Measurements from ENCODE around the gene KRTAP5-6. TPM values are rescaled to one million over a fixed set of nuclear protein-coding genes. Genes with fewer than 3 reads are reported as not detected.

KRTAP5-6 gene
- total and polyA plus RNA-seq, 8 donors: not detected

DNA sequence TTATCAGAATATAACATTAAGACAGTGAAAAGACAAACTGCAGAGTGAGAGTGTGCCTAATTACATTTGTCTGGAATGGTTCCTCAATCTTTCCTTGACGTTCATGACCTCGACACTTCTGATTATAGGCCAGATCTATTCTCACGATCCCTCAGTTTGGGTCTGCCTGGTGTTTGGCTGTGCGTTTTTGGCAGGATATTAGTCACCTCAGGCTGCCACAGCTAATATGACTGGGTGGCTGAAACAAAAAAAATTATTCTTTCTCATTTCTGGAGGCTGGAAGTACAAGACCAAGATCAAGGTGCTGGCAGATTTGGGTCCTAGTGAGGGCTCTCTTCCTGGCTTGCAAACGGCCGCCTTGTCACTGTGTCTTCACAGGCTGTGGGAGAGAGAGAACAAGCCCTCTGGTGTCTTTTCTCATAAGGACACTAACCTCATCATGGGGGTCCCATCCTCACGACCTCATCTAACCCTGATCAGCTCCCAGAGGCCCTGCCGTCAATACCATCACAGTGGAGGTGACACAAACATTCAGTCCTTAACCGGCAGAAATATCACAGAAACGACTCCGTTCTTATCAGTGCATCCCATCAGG lies 30.2 kb downstream of the KRTAP5-6 start:
- ATAC-seq (peak in 1 of 4 donors; percentile 15), FAIRE-seq (no peak), DNase-seq (no peak)
- Histone ChIP-seq H3K27ac (no peak overlapping the region), H3K36me3 (no peaks in the 10 kb centered on the region), H3K9me3 (no peaks in the 10 kb centered on the region), H3K4me1 (no peaks in the 10 kb centered on the region), H3K4me3 (no peak overlapping the region), H3K27me3 (no peaks in the 10 kb centered on the region)
- intact Hi-C loops (cut with DNase I): no loop called here
- TF ChIP-seq, protein P1, sequence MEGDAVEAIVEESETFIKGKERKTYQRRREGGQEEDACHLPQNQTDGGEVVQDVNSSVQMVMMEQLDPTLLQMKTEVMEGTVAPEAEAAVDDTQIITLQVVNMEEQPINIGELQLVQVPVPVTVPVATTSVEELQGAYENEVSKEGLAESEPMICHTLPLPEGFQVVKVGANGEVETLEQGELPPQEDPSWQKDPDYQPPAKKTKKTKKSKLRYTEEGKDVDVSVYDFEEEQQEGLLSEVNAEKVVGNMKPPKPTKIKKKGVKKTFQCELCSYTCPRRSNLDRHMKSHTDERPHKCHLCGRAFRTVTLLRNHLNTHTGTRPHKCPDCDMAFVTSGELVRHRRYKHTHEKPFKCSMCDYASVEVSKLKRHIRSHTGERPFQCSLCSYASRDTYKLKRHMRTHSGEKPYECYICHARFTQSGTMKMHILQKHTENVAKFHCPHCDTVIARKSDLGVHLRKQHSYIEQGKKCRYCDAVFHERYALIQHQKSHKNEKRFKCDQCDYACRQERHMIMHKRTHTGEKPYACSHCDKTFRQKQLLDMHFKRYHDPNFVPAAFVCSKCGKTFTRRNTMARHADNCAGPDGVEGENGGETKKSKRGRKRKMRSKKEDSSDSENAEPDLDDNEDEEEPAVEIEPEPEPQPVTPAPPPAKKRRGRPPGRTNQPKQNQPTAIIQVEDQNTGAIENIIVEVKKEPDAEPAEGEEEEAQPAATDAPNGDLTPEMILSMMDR (IDR thresholded peaks at IDR 0.05): no peak
- WGBS, 2 donors: 33 to 45% methylated on average over 11 of the region's 11 CpGs

DNA sequence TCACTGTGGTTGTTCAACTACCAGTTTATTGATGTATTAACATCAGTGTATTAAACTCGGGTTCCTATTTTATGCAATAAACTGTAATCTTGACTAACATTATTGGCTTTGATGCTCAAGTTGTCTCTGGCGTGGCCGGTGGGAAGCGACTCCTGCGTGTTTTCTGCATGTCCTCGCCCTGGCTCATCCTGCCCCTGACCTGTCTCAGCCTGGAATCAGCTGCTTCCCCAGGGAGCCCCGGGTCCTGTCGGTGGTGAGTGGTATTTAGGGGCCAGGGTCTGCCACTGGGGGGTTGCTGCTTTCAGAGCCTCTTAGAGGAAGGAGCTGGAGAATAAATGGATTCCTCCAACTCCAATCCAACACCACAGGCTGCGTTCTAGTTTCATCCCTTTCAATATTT lies 30.9 kb downstream of the KRTAP5-6 start:
- no peak for DNase-seq

DNA sequence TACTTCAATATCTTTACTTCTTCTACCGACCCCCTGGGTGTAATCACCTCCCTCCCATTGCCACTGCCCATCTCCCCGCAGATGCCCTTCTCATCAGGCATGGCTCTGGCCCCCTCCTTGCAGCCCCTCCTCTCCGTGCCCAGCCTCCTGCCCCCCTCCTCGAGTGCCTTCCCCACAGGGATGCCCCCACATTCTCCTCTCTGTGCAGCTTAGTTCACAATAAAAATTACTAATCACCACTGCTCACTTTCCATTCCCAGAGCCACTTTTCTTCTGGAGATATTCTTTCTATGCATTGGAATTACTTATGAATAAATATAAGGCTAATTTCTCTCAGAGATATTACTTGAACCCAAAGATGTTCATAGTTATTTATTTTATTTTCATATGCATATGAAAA lies 31.3 kb downstream of the KRTAP5-6 start:
- ATAC-seq: no peak
- TF ChIP-seq, protein P1 (IDR thresholded peaks at IDR 0.05): no peak
- 44 to 51% methylated on average over 4 of the region's 4 CpGs for WGBS, 2 donors
- H3K27ac ChIP-seq: no peak overlapping the region
- H3K27me3 ChIP-seq: no peaks in the 10 kb centered on the region
- FAIRE-seq: no peak
- no peaks in the 10 kb centered on the region for H3K36me3 ChIP-seq
- intact Hi-C loops (cut with DNase I): no loop called here
- H3K9me3 ChIP-seq: no peaks in the 10 kb centered on the region
- DNase-seq: no peak
- no peaks in the 10 kb centered on the region for H3K4me1 ChIP-seq
- H3K4me3 ChIP-seq: no peak overlapping the region

More for the DNA sequence above, 30.9 kb downstream of the KRTAP5-6 start:
- no peaks in the 10 kb centered on the region for H3K9me3 ChIP-seq
- H3K4me3 ChIP-seq: no peak overlapping the region
- no peaks in the 10 kb centered on the region for H3K4me1 ChIP-seq
- ATAC-seq (no peak), FAIRE-seq (no peak)
- 61 to 79% methylated on average over 9 of the region's 9 CpGs for WGBS, 2 donors
- H3K27ac ChIP-seq: no peak overlapping the region
- no peaks in the 10 kb centered on the region for H3K27me3 ChIP-seq
- intact Hi-C loops (cut with DNase I): no loop called here
- TF ChIP-seq, protein P1 (IDR thresholded peaks at IDR 0.05): no peak
- no peaks in the 10 kb centered on the region for H3K36me3 ChIP-seq

DNA sequence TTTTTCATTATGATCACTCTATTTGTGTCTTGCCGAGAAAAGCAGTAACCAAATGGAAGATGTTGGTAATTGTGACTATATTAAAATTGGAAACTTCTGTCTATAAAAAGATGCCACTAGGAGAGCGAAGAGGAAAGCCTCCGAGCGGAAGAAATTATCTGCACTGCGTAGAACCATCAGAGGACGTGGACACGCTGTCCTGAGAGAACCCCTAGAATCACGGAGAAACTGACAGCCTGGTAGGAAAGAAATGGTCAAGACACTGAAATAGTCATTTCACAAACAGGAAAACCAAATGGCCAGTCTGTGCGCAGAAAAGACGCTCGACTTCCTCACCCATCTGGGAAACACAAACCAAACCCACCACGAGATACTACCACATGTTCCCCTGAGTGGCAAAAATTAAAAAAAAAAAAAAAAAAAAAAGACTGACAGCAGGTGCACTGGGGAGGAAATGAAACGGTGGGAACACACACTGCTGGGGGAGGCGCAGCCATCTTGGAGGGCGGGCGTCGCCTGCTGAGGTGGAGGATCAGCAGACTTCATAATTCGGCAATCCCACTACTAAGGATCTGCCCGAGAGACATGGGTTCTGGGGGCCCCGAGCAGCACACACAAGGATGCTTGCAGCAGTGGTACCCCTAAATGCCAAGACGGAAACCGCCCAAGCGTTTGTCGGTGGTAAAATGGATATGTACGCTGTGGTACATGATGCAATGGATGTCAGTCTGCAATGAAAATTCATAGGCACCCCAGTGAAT lies 32.1 kb downstream of the KRTAP5-6 start:
- WGBS, 2 donors: 66 to 80% methylated on average over 25 of the region's 25 CpGs

More for the DNA sequence above, 32.1 kb downstream of the KRTAP5-6 start:
- Histone ChIP-seq H3K4me3 (no peak overlapping the region), H3K36me3 (no peaks in the 10 kb centered on the region), H3K27ac (no peak overlapping the region), H3K9me3 (no peaks in the 10 kb centered on the region), H3K27me3 (no peaks in the 10 kb centered on the region), H3K4me1 (no peaks in the 10 kb centered on the region)
- DNase-seq (no peak), ATAC-seq (peak in 1 of 4 donors; percentile 27), FAIRE-seq (no peak)
- TF ChIP-seq, protein P1 (IDR thresholded peaks at IDR 0.05): no peak
- intact Hi-C loops (cut with DNase I): no loop called here
